GM19023 (cell line): ENCODE data around the gene CLOCK.

ENCODE experiments used
- ATAC-seq: cut with Tn5 transposase; IDR thresholded peaks from one replicate; pipeline ENCODE4 v1.9.1; 2021; ENCODE audit warnings: mild to moderate bottlenecking, moderate library complexity; ENCODE audit not compliant: unreplicated experiment

Gene CLOCK

GRCh38 chr4:55386840-55387239, 159.9 kb downstream of the CLOCK start:
- ATAC-seq: no peak

- ATAC-seq: no peak
These were observed 160.6 kb downstream of the CLOCK start for GRCh38 chr4:55386073-55386472.

- no peak for ATAC-seq
These were observed 161.5 kb downstream of the CLOCK start for GRCh38 chr4:55385201-55385649.

- ATAC-seq: no peak
These were observed 164.2 kb downstream of the CLOCK start for GRCh38 chr4:55382488-55383003.

- no peak for ATAC-seq
These were observed 165.2 kb downstream of the CLOCK start for GRCh38 chr4:55381502-55381901.

- no peak for ATAC-seq
These were observed 166.1 kb downstream of the CLOCK start for GRCh38 chr4:55380576-55380975.

GRCh38 chr4:55378617-55379467, 167.9 kb downstream of the CLOCK start:
- no peak for ATAC-seq
